GM19467 (cell line): ENCODE results near the gene HAGHL.
"Not testable (repeated sequence)": the region's sequence is repeated elsewhere in the genome, so short reads cannot be mapped to it uniquely, and the experiment has no call there.

Experiments used
- ATAC-seq: cut with Tn5 transposase; IDR thresholded peaks from one replicate; pipeline ENCODE4 v1.9.1; 2021; ENCODE audit warnings: mild to moderate bottlenecking, moderate library complexity; ENCODE audit not compliant: unreplicated experiment

The HAGHL gene

DNA sequence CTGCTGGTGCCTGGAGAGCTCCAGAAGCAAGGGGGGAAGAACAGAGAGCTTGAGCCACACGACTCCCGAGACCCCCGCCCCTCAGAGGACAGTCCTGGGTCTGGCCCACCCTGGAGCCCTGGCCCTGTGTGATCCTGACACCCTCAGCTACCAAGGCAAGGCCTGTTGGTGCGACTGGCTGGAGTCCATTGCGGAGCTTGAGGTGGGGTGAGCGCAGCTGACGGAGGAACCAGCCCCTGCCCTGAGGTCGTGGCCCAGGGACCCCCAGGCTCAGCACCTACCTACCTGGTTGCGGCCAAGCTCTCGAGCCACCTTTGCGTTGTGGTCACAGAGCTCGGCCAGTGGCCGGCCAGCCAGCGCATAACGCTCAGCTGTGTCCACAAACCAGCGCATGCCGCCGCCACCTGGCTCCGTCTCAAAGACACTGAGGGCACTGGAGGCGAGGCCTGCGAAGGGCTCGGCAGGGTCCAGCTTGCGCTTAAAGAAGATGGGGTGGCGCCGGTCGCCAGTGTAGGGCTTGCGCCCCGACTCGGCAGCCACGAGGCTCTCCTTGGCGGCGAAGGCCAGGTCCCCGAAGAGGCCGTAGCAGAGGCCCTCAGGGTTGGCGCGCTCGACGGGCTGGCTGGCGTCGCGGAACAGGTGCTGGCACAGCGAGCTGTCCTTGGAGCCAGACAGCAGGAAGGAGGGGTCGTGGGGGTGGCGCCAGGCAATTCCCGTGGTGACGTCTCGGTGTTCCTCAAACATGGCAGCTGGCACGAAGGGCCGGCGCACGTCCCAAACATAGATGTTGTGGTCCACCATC, 40.2 kb upstream of the HAGHL start:
- no peak for ATAC-seq

DNA sequence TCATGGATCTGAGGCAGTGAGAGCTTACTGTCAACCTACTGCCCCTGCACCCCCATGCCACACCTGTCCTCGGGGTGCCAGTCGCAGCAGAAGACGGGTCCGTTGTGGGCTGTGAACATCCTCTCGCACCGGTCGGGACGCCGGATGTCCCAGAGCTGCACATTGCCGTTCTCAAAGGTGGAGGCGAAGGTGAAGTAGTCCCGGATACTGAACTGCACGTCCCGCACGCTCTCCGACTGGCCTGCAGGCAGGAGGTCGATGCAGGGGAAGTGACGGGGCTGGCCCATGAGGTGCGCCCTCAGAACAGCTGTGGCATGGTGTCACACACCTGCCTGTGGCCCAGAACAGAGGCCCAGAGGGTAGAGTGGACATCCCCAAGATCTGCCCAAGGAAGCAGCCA, 39.4 kb upstream of the HAGHL start:
- ATAC-seq, result no peak

DNA sequence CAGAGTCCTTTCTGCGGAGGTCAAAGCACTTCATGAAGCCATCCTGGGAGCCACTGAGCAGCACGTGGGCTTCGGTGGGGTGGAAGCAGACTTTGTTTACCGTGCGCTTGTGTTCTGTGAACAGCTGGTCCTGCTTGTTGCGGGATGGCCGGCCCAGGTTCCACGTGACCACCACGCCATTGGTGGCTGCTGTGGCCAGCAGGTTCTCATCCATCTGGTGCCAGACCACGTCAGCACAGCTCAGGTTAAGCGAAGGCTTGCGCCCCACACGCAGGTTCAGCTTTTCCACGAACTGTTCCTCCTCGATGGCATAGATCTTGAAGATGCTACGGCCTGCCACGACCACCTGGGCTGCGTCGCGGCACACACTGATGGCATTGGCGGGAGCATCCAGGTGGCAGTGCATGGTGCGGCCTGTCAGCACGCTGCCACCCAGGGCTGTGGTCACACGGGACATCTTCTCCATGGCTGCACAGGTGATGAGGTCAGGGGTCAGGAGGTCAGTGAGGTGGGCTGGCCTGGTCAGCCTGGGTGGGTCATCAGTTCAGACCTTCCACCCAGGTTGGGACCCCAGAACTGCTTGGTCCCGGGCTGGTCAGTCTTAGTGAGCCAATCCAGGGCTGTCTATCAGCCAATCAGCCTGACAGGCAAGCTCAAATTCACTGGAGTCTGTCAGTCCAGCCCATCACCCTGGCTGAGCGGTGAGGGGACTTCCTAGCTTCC, 37.6 kb upstream of the HAGHL start:
- ATAC-seq, result no peak

DNA sequence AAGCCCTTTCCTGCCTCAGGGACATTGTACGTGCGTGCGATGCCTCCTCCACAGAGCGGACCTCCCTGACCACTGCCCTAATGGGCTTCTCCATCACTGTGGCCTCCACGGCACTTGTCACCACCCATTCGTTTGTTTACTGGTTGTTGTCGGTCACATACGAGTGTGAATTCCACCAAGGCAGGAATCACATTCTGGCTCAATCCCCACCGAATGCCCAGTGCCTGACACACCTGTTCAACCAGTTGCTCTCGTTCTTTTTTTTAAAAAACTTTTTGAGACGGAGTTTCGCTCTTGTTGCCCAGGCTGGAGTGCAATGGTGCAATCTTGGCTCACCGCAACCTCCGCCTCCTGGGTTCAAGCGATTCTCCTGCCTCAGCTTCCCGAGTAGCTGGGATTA, 35.7 kb upstream of the HAGHL start:
- ATAC-seq, result not testable (repeated sequence)

DNA sequence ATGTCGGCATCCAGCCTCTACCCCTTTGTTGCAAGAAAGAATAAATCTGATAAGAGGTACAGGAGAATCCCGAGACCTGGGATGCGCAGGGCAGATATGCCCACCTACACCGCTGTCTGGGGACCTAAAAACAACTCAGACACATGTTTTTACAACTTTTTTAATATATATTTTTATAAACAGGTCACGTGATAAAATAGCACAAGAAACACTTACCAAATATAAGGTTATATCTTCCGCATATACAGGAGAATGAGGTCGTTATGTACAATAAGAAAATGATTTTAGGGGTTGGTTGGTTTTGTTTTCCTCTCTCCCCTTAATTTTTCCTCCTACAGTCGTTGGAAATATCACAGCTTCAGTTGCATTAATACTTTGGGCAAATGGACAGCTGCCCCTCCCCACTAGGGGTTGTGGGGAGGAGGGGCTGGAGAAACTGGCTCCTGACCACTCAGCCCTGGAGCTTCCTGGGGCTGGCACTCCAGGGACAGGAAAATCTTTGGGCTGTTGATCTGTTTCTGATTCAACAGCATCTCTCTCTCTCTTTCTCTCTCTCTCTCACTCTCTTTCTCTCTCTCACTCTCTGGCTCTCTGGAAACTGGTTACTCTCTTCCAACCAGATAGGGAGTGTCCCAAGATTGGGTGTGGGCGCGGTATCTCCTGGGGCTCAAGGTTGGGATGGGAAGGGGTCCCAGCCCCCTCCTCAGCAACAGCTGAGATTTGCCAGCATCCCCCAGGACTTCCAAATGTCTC, 34.4 kb upstream of the HAGHL start:
- ATAC-seq, result no peak

DNA sequence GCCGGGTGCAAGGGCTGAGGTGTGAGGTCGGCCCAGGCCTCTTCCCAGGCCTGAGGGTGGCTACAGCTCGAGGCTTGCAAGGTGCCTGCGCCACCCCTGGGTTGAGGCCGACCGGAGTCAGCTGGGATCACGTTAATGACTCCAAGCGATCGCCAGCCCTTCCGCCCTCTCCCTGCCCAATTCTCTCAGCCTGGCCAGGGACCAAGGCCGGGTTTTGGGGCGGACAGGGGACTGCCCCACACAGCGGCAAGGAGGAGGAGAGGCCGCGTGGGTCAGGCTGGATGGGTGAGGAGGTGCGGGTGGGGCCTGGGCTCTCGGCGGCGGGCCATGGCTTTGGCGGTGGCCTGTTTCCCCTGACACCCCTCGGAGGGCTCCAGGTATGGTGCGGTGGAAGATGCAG, 33.5 kb upstream of the HAGHL start:
- ATAC-seq, result no peak

DNA sequence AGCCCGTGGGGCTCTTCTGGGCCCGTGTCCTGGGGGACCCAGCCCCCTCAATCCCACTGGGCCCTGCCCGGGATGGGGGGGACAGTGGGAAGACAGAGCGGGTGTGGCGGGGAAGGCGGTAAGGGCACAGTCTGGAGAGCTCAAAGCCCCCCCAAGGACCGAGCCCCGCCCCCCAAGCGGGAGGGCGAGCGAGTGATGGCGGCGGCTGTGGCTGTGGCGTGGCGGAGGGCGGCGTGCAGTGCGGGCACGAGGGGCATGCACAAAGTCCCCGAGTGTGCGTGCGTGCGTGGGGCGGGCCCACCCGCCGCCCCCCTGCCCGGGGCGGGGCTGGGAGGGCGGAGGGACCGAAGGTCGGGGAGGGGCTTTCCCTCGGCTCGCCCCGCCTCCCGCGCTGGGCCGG, 33.1 kb upstream of the HAGHL start:
- ATAC-seq, result no peak

DNA sequence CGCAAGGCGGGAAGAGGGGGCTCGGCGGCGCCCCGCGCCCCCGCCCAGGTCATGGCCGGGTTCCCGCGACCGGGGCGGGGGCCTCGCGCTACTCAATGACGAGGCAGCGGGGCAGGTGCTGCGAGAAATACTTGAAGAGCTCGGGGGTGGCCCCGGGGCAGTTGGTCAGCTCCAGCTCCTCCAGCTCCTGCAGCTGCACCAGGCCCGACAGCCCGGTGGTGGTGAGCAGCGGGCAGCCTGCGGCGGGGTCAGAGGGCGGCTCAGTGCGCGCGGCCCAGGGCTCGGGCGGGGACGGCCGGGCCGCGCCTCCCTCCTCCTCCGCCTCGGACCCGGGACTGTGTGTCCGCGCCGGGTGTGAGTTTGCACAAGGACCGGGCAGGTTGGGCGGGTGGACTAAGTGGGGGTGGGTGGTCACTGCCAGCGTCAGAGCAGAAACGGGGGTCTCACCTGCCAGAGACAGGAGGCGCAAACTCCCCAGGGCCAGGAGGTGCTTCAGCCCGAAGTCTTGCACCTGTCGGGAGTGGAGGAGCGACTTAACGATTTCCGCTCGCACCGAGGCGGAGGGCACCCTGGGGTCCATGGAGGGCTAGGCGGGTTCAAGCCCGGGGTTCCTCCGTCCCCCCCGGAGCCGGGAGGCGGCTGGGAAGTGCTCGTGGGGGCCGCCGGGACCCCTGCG, 32.6 kb upstream of the HAGHL start:
- ATAC-seq, result no peak

DNA sequence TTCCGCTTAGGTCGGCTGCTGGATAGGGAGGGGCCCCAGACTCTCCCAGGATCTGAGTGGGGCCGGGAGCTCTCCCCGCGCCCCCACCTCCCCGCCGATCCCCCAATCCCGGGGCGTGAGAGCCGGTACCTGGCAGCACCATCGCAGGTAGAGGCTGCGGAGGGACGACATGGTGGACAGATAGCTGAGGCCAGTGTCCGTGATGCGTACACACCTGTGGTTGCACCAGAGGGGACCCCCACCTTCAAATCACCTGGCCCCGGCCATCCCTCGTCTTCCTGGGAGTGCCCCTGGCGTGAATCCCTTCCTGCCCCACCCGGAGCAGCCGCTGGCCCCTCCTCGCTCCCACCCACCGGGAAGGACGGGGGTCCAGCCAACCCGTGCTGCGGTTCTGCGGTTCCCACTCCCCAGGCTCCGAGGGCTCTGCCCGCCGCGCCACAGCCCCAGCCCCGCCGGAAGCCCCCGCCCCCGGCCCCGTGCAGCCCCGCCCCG, 32.0 kb upstream of the HAGHL start:
- no peak for ATAC-seq

DNA sequence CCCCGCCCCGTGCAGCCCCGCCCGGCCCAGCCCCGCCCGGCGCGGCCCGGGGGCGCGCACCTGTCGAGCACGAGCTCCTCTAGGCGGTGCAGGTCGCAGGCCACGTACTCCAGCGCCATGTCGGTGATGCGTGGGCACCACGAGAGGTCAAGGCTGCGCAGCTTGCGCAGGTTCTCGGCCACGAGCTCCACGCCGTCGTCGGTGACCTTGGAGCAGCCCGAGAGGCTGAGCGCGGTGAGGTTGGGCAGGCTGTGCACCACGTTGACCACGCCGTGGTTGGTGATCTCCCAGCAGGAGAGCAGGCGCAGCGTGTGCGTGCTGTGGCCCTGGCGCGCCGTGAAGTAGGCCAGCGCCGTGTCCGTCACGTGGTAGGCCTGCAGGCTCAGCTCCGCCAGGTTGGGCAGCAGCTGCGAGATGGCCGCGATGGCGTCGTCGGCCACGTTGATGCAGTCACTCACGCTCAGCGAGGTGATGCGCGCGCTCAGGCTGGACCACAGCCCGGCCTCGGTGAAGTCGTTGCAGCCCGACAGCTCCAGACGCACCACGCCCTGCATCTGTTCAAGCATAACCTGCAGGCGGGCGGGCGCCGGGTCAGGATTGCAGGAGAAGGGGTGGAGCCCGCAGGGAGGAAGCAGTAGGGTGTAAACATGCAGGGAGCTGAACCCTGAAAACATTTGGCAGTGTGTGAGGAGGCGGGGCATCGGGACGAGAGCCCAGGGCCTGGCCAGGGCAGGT, 31.4 kb upstream of the HAGHL start:
- ATAC-seq, result no peak

DNA sequence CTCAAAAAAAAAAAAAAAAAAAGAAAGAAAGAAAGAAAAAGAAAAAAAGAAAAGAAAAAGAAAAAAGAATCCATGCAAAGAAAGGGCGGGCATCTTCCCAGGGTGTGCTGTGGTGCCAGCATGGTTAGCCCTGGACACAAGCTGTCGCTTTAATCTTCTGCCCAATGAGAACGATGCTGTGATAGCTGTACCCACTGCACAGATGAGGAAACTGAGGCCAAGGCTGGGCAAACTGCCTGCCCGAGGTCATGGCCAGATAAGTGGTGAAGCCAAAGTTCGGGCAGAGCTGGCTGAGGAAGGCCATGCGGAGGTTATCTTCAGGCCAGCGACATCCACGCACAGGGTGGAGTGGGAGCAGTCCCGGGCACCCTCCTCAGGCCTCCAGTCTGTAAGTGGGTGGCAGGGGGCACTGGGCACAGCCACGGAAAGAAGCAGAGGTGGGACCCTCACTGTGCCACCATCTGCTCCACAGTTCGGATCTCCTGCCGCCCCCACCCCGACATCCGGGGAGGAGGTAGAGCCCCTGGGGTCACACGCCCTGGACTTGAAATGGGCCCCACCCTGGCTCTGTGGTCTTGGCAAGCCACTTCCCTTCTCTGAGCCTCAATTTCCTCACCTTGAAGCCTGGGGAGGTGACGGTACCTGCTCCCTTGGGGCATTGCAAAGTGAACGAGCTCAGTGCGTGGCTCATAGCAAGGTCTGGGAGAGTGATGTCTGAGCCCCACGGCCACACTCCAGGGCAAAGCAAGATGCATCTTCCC, 27.8 kb upstream of the HAGHL start:
- no peak for ATAC-seq

DNA sequence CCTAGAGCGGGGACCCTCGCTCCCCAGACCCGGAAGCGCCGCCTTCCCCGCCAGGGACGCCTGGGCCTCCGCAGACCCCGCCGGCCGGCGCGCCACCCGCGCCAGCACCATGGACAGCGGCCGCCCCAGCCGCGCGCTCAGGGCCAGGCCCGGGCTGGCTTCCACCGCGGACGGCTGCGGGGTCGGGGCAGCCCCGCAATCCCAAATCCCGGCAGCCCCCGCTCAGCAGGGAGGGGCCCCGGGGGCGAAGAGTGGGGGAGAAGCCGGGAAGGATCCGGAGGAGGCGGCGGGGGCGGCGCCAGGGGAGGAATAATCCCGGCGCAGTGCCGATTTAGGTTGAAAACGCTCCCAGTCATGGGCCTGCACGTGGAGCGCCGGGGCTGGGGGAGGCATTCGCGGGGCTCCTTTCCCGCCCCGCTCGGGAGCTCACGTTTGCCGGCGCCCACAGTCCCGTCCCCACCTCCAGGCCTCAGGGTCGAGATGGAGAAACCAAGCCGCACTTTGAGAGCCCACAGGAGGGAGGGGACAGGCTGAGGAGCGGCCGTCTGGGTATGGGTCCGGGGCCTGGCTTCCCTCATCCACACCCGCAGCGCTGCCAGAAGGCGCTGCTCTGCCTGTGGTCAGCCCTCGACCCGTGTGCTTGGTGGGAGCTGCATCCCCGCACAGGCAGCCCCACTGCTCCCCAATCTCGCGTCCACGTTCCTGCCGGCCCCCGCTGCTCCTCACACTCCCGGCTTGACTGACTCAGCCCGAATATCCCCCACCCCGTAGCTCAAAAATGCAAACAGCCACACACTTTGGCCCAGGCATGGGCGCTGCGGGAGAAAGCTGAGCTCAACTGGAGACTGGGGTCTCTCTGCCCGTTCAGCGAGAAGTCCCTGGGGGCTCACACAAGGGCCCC, 26.0 kb upstream of the HAGHL start:
- ATAC-seq, result no peak

DNA sequence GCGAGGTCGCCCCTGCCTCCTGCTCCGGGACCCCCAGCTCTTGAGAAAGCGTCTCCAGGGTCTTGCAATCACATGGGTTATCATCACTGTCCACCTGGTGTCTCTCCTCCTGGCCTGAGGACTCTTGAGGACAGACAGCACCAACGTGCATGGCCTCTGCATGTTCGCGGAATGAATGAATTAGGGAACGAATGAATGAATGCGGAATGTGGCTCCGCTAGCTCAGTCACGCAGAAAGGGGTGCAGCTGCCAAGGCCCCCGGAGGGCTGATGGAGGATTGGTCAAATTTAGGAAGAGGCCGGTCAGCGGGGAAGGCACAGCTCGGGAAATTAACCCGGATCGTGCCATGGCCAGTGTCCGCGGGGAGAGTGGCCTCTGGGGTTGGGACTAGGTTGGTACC, 24.6 kb upstream of the HAGHL start:
- ATAC-seq, result no peak

DNA sequence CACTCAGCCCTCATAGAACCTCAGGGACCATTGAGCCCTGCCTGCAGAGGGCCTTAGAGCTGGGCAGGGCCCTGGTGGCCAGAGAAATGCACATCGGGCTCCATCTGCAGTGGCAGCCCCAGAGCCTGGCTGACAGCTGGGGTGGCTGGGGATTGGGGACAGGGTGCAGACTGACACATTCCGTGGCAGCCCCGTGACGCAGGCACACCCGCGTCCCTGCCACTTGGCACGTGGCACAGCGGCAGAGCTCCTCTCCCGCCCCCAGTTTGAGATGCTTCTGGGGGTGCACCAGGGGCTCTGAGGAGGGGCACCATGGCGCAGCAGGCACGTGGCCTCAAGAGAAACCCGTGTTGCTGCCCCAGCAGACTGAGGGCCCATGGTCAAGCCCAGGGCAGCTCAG, 23.5 kb upstream of the HAGHL start:
- no peak for ATAC-seq

DNA sequence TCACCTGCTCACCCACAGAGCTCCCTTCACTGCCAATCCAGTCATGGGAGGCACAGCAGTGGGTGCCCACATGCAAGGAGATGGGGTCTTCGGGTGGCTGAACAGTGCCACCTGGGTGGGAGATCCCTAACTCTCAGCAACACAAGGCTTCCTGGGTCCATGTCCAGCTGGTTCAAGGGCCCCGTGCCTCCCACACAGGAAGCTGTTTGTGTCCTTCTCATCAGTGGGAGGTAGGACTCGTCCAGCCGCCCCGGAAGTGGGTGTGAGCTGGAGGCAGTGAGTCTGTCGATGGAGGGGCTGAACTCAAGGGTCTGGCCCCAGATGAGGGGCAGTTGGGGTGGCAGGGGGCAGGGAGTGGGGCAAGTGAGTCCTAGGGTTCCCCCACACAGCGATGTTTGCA, 22.9 kb upstream of the HAGHL start:
- no peak for ATAC-seq

DNA sequence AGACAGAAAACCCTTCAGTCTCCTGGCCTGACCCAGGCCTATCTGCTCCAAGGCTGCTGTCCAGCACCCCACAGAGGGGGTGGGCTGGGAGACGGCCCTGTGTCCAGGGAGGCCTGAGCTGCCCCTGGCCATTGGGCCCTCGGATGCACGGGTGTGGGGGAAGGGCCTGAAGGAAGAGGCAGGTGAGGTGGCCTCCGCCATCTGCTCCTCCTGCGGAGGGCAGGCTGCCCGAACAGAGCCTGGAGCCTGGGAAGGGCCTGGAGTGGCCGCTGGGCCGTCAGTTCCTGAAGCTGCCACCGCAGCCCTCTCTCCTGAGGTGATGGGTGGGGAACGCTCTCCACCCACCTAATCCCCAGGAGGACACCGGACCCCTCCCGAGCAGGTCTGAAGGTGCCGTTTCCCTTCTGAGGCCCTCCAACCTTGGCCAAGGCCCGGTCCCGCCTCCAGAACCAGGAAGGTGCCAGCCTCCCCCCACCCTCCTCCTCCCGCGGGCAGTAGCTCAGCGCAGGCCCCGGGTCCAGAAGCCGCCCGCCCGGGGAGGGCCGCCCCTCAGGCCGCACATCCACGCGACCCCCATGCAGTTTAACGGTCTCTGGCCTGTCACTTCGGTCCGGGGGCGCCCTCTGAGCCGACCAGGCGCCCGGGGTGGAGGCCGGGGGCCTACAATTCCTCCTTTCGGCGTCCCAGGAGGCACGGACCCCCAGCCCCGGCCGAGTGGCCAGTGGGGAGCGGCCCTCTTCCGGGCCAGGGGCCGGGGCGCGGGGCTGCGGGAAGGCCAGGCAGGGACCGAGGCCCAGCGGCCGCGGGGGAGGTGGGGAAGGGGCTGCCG, 22.1 kb upstream of the HAGHL start:
- ATAC-seq, result no peak

DNA sequence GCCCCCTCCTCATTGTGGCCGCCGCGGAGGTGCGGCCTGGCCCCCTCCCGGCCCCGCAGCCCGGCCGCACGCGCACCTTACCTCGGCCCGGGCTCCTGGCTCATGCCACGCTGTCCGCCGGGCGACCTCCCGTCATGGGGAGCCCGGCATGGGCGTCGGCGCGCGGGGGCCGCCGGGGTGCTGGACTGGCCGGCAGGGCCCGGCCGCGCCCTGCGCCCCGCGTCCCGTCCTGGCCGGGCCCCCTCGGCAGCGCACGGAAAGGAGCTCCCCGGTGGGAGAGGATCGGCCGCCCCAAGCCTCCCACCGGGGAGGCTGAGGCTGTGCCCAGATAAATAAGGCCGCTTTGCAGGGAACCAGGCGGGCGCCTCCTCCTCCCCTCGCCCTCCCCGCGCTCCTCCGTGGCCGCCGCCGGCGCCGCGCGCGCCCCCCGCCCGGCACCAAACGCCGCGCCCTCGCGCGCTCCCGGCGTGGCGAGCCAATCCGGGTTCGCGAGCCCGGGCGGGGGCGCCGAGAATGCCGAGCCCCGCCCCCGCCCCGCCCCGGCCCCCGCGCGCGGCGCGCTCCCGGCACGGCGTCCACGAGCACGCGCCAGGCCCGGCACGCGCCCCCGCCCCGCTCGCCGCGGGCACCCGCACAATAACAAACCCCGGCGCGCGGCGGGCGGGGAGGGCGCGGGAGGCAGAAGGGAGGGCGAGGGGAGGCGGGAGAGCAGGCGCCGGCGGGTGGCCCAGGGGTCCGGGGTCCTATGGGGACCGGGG, 21.3 kb upstream of the HAGHL start, which contains the start of gene FBXL16:
Gene FBXL16 (minus strand): TSS at position 371 of the 758 bp plus-strand sequence. CDS start 8,396 bp downstream, outside the sequence.
- no peak for ATAC-seq
